ENCODE data around the gene KRTAP10-12. TPM values are rescaled to one million over a fixed set of nuclear protein-coding genes. Genes with fewer than 3 reads are reported as not detected.

KRTAP10-12 gene
- total and polyA plus RNA-seq, 10 of the 15 experiments (the other 5 are each of a cell fraction or from before 2014, with no cell fraction given), result not detected

GRCh38 chr21:44732956-44733355 lies 36.0 kb downstream of the KRTAP10-12 start (continued):
- TF ChIP-seq, protein P1, sequence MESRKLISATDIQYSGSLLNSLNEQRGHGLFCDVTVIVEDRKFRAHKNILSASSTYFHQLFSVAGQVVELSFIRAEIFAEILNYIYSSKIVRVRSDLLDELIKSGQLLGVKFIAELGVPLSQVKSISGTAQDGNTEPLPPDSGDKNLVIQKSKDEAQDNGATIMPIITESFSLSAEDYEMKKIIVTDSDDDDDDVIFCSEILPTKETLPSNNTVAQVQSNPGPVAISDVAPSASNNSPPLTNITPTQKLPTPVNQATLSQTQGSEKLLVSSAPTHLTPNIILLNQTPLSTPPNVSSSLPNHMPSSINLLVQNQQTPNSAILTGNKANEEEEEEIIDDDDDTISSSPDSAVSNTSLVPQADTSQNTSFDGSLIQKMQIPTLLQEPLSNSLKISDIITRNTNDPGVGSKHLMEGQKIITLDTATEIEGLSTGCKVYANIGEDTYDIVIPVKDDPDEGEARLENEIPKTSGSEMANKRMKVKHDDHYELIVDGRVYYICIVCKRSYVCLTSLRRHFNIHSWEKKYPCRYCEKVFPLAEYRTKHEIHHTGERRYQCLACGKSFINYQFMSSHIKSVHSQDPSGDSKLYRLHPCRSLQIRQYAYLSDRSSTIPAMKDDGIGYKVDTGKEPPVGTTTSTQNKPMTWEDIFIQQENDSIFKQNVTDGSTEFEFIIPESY (IDR thresholded peaks at IDR 0.05), result no peak
- TF ChIP-seq FOXK2 (IDR thresholded peaks at IDR 0.05), result no peak
- TF ChIP-seq HSF1 (IDR thresholded peaks at IDR 0.05; ENCODE audit: low read depth, low read length), result no peak
- TF ChIP-seq, protein P2, sequence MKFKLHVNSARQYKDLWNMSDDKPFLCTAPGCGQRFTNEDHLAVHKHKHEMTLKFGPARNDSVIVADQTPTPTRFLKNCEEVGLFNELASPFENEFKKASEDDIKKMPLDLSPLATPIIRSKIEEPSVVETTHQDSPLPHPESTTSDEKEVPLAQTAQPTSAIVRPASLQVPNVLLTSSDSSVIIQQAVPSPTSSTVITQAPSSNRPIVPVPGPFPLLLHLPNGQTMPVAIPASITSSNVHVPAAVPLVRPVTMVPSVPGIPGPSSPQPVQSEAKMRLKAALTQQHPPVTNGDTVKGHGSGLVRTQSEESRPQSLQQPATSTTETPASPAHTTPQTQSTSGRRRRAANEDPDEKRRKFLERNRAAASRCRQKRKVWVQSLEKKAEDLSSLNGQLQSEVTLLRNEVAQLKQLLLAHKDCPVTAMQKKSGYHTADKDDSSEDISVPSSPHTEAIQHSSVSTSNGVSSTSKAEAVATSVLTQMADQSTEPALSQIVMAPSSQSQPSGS (IDR thresholded peaks at IDR 0.05; ENCODE audit: low read length), result no peak

GRCh38 chr21:44734026-44734745 lies 37.2 kb downstream of the KRTAP10-12 start:
- intact Hi-C loops (cut with micrococcal nuclease; ENCODE audit: unreplicated experiment), result no loop called here
- Histone ChIP-seq H4K20me1 (ENCODE audit: control insufficient read depth, insufficient read depth) (no peaks in the 10 kb centered on the region), H3K36me3 (ENCODE audit: control insufficient read depth in 2 of 2, insufficient read depth in 2 of 2, low read length in 1 of 2) (no peaks in the 10 kb centered on the region), H3K27me3 (replicated peaks in 1 of 2; ENCODE audit: control insufficient read depth in 2 of 2, insufficient read depth in 2 of 2, low read length in 1 of 2) (no peaks in the 10 kb centered on the region; a peak in 1 of 4 replicates), H3K4me2 (ENCODE audit: control insufficient read depth, insufficient read depth) (no peak overlapping the region), H3K9me3 (replicated peaks; ENCODE audit: control insufficient read depth, insufficient read depth, low read length) (no peaks in the 10 kb centered on the region), H3K9ac (ENCODE audit: control insufficient read depth, insufficient read depth, low read length) (no peak overlapping the region), H3K79me2 (ENCODE audit: control insufficient read depth, insufficient read depth, low read length) (no peaks in the 10 kb centered on the region), H3K4me3 (no peak overlapping the region), H2AFZ (ENCODE audit: control insufficient read depth, low read depth, low read length) (no peak overlapping the region), H3K4me1 (ENCODE audit: control insufficient read depth, insufficient read depth, low read length) (no peaks in the 10 kb centered on the region), H3K27ac (ENCODE audit: control insufficient read depth, insufficient read depth) (no peak overlapping the region)
- no peak for ATAC-seq
- CTCF ChIA-PET, result no interaction called here
- POLR2A ChIA-PET, result no interaction called here
- RAD21 ChIA-PET (ENCODE audit: unreplicated experiment), result no interaction called here
- WGBS (ENCODE audit: insufficient coverage, insufficient replicate concordance, low lambda C conversion rate, missing lambda C conversion rate), result 24% methylated on average over 21 of the region's 21 CpGs
- DNase-seq (ENCODE audit: low read depth, low spot score), result no peak
- SMC1A ChIA-PET (ENCODE audit: uncharacterized antibody, unreplicated experiment), result no interaction called here
- in situ Hi-C loops (cut with MboI), result no loop called here
- FAIRE-seq, result no peak
- BruUV-seq (replicated peaks), result no TSS peak
- TF ChIP-seq KAT2A (conservative IDR thresholded peaks at IDR 0.05; ENCODE audit: control insufficient read depth, low read depth, low read length), result no peak
- TF ChIP-seq SMC3 (IDR thresholded peaks at IDR 0.05; ENCODE audit: borderline replicate concordance, low read length), result no peak
- no peak for TF ChIP-seq GABPA (IDR thresholded peaks at IDR 0.05; ENCODE audit: low read depth)
- no peak for TF ChIP-seq STAT1 (conservative IDR thresholded peaks at IDR 0.05)
- no peak for TF ChIP-seq TCF12 (IDR thresholded peaks at IDR 0.05; ENCODE audit: low read depth, low read length)
- no peak for TF ChIP-seq SRF (IDR thresholded peaks at IDR 0.05; ENCODE audit: low read depth in 2 of 2, low read length in 2 of 2)
- TF ChIP-seq, protein P3, sequence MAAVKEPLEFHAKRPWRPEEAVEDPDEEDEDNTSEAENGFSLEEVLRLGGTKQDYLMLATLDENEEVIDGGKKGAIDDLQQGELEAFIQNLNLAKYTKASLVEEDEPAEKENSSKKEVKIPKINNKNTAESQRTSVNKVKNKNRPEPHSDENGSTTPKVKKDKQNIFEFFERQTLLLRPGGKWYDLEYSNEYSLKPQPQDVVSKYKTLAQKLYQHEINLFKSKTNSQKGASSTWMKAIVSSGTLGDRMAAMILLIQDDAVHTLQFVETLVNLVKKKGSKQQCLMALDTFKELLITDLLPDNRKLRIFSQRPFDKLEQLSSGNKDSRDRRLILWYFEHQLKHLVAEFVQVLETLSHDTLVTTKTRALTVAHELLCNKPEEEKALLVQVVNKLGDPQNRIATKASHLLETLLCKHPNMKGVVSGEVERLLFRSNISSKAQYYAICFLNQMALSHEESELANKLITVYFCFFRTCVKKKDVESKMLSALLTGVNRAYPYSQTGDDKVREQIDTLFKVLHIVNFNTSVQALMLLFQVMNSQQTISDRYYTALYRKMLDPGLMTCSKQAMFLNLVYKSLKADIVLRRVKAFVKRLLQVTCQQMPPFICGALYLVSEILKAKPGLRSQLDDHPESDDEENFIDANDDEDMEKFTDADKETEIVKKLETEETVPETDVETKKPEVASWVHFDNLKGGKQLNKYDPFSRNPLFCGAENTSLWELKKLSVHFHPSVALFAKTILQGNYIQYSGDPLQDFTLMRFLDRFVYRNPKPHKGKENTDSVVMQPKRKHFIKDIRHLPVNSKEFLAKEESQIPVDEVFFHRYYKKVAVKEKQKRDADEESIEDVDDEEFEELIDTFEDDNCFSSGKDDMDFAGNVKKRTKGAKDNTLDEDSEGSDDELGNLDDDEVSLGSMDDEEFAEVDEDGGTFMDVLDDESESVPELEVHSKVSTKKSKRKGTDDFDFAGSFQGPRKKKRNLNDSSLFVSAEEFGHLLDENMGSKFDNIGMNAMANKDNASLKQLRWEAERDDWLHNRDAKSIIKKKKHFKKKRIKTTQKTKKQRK (IDR thresholded peaks at IDR 0.05; ENCODE audit: low read depth, low read length), result no peak
